ELR (cell line): Measurements from ENCODE around the gene DOC2A.
"Not testable (repeated sequence)": the region's sequence is repeated elsewhere in the genome, so short reads cannot be mapped to it uniquely, and the experiment has no call there.

Source experiments
- DNase-seq: peaks from one replicate; pipeline ENCODE4 v3.0.0-alpha.2; 2015; ENCODE audit warnings: low read depth

DOC2A gene

GRCh38 chr16:30010844-30011713, at the start of gene DOC2A:
TSS of gene DOC2A (minus strand) at chr16:30011027. CDS start at chr16:30010222, 805 bp downstream.
- DNase-seq, result no peak

GRCh38 chr16:30060346-30060745, 49.5 kb upstream of the DOC2A start:
- no peak for DNase-seq

DNA sequence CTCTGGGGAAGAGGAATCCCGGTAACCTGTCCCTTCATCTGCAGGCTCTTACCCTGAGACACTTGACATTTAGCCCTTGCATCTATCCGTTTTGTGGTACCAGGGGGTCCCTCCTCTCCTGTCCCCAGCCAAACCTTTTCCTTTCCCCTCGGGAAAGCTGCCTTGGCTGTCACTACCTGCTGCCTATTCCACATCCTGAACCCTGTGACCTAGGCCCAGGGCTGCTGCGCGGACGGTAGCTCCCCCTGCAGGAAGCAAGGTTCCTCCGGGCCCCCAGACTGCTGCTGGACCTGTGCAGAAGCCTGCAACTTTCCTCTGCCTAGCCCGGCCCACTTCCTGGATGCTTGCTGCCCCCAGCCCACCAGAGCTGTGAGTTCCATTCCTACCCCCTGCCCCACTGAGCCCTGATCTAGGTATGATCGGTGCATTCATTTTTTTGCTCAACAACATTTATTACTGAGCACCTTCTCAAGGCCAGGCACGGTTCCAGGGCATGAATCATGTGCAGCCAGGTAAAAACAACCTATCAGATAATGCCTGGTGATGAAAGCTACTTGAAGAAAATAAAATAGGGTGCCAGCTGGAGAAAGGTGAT, 44.2 kb upstream of the DOC2A start:
- DNase-seq, result peak; percentile 53

GRCh38 chr16:30054451-30054850, 43.6 kb upstream of the DOC2A start:
- DNase-seq, result peak; percentile 60

DNA sequence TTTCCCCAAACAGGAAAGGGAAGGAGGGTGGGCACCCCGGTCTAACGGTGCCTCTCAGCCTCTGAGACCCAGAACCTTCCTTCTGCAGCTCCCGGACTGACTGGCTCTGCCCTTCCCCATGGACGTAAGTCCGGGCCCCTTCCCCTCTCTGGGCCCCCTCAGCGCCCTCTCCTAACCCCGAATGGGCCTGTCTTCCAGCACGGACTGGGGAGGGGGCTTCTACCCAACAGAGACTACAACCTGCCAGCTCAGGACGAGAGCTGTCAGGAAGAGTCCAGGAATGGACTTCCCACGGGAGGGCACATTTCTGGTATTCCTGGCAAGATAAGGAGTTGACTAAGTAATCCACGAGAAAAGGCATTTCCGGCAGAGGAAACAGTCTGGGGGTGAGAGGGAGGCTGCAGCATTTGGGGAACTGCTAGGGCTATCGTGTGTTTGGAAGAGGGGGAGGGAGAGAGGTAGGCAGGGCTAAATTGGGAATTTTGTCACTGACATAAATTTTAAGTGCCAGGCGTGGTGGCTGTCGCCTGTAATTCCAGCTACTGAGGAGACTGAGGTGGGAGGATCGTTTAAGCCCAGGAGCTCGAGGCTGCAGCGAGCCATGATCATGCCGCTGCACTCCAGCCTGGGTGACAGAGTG, 42.7 kb upstream of the DOC2A start:
- peak; percentile 81 for DNase-seq

DNA sequence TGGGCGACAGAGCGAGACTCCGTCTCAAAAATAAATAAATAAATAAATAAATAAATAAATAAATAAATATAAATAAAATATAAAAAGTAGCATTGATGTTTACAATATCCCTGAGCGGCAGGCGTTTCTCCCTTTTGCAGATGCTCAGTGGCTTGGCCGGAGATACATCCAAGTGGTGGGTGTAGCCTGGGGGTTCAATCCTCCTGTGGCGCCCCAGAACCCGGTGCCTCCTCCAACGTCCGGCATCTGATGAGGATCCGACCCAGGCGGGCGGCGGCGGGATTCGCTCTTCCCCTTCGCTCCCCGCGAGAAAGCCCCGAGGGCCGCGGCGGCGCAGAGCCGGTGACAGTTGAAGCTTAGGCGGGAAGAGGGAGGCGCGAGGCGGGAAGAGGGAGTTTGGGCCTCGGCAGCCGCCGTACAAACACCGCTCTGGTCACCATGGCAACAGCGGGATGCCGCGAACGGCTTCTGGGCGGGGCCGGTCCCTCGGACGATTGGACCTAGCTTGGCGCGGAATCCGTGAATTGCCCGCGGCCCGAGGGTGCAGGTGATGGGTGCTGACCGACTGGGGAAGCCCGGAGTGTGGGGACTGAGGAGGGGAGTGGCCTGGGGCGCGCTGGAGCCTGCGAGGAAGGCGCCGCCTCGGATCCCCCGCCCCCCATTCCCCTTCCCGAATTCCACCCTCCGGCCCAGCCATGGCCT, 42.0 kb upstream of the DOC2A start:
- peak; percentile 97 for DNase-seq

DNA sequence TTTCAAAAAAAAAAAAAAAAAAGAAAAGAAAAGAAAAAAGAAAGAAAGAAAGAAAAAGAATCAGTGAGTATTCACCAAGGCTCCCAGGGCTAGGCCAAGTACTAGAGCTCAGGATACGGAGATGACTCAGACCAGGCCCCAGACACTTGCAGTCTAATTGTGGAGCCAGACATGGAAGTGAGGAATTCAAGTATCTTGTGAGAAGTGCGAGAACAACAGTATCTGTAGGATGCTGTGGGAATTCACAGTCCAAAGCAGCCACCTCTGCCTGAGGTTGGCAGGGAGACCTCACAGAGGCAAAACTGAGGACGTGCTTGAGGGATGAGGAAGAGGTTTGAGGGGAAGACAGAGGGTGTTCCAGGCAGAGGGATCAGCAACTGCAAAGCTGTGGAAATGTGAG, 40.7 kb upstream of the DOC2A start:
- DNase-seq, result peak; percentile 89

DNA sequence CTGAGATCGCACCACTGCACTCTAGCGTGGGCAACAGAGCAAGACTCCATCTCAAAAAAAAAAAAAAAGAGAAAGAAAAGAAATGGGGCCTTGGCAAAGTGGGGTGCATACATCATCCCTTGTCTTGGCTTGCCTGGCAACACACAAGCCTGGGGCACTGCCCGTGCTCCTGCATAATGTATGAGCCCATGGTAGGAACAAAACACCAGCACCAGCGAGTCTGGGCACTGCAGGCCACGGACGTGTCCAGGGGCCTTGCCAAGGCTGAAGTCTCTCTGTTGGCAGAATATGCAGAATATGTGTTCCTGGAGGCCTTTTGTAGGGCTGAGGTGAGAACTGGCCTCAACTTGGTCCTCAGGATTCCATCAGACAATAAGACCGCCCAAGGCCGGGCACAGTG, 39.0 kb upstream of the DOC2A start:
- DNase-seq, result no peak

- DNase-seq, result no peak
Measured at GRCh38 chr16:30046588-30046987, 35.8 kb upstream of the DOC2A start.

DNA sequence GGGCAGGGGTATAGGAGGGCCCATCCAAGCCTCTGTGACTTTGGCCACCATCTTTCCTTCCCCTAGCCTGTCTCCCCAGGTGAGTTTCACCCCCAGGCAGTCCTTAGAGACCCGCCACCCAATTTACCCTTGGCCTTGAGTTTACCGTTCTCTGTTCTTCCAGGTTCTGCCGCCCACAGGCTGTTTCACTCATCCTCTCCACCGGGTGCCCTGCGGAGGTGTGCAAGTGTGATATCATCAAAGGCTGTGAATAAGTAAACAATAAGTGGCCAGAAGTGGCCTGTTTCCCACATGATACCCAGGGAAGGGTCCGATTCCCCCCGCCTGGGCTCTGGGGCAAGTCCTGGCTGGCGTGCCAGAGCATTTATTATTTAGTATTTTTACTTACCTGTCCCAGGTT, 35.4 kb upstream of the DOC2A start:
- no peak for DNase-seq

DNA sequence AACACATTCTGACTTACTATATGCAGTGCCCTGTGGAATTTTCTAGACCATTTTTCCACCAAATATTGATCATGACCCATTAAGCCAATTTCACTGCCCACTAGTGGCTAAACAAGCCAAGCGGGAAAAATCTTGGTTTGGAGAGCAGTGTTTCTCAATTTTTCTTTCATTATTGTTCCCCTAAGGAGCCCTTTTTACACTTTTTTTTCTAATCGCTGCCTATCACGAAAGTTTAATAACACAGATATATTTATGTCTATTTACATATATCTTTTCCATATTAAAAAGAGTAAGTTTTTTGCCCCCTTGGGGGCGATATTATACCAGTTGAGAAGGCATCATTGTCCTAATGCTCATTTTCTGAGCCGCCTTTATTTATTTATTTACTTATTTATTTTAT, 31.0 kb upstream of the DOC2A start:
- DNase-seq, result peak; percentile 72

DNA sequence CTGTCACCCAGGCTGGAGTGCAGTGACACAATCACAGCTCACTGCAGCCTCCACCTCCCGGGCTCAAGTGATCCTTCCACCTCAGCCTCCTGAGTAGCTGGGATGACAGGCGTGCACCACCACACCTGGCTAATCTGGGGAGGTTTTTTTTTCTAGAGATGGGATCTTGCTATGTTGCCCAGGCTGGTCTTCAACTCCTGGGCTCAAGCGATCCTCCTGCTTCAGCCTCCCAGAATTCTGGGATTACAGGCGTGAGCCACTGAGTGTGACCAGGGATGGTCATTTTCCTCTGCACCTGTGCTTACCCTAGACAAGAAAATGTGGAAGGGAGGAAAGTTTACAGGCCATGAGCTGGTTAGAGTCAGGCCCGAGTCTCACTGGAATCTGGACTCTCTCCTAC, 29.9 kb upstream of the DOC2A start:
- DNase-seq, result not testable (repeated sequence)

DNA sequence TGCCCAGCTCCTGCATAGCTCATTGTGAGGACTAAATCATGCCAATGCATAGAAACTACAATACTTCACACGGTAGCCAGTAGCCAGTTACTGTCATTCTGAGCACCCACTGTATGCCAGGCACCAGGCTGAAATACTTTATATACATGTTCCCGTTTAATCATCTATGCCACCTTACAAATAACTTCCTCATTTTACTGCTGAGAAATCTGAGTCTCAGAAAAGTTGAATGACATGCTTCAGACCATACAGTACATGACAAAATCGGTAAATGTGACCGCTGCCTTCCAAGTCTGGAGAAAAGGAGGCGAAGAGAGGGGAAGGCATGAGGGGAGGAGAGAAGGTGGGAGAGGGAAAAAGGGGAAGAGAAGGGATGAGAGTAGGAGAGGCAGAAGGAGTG, 29.4 kb upstream of the DOC2A start:
- no peak for DNase-seq

DNA sequence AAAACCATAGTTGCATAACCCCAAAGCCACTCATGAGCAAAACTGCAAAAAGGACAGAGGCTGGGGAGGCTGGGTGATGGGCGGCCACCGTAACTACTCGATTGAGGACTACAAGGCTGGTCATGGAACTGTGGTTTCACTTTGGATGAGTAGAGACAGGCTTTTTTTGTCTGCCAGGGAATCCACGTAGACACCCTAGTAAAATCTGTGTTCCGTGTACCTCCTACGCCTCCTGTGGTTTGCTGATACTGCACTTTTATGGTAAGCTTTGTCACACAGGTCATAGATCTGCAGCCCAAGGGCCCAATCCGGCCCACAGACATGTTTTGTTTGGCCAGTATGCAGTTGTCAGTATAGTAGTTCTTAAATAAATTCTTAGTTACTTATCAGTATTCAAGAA, 22.4 kb upstream of the DOC2A start:
- DNase-seq, result no peak

DNA sequence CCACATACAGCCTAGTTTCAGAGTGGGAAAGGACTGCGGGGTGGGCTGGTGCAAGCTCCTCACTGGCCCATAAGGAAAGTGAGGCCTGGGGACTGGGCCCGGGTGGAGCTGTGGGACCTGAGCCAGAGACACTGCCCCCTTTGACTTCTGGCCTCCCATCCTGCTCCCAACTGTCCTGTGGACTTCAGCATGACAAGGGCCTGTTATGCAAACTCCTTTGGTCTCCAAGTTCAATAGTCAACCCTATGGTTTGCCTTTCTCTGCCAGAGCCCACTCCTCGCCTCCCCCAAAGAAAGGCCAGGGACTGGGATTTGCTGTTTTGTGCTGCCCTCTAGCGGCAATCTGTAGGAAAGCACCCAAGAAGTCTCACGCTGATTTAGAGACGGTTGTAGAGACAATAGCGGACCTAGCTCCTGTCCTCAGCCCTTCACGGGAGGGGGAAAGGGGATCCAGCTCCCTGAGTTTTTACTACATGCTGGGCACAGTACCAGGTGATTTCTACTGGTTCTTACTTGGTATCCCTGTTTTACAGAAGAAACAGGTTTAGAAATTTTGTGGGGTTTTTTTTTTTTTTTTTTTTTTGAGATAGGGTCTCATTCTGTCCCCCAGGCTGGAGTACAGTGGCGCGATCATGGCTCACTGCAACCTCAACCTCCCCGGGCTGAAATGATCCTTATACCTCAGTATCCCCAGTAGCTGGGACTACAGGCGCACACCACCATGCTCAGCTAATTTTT, 21.4 kb upstream of the DOC2A start:
- peak; percentile 75 for DNase-seq

DNA sequence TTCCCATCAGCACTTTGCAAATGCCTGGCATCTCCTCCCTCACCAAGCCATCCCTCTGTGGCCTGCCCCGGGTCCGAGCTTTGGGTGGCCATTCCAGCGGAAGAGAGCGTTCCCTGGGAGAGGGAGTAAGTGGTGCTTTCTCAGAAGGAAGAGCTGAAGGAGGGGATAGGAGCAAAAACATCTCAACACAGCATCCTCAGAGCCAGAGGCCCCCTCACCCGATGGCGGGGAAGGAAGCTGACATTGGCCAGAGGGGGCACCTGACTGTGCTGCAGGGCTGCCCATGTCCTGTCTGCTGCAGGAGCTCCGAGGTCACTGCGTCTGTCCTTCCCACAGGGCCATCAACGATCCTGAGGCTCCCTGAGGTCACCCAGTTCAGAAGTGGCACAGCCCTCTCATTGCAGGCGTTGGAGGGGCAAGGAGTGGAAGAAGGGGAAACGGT, 20.7 kb upstream of the DOC2A start:
- DNase-seq, result no peak

- DNase-seq, result no peak
Measured at GRCh38 chr16:30030841-30031413, 20.1 kb upstream of the DOC2A start, which contains the start of gene TLCD3B. TSS of gene TLCD3B (minus strand) at chr16:30031271. CDS start at chr16:30030527, 744 bp downstream.

GRCh38 chr16:30030011-30030685, 19.3 kb upstream of the DOC2A start:
- DNase-seq, result no peak

GRCh38 chr16:30028438-30029076, 17.7 kb upstream of the DOC2A start:
- no peak for DNase-seq
